Left ventricle myocardium inferior (tissue), 1 donor: Measurements from ENCODE around the gene RNU6-1. TPM values are rescaled to one million over a fixed set of nuclear protein-coding genes. Genes with fewer than 3 reads are reported as not detected.

Experiments
- DNase-seq: peaks from one replicate; pipeline ENCODE4 v3.0.0-alpha.2; 2020
- H3K27ac ChIP-seq: fragments of 200-600 bp; replicated peaks from 2 replicates; pipeline ENCODE4 v1.8.0; 2021
- H3K27me3 ChIP-seq: fragments of 200-600 bp; 2 replicates; pipeline ENCODE4 v1.8.0; 2021; ENCODE audit warnings: low read depth
- H3K36me3 ChIP-seq: fragments of 200-600 bp; 2 replicates; pipeline ENCODE4 v1.8.0; 2021
- H3K4me1 ChIP-seq: fragments of 200-600 bp; 2 replicates; pipeline ENCODE4 v1.8.0; 2021
- H3K4me3 ChIP-seq: fragments of 200-600 bp; 2 replicates; pipeline ENCODE4 v1.8.0; 2021; ENCODE audit warnings: mild to moderate bottlenecking, moderate library complexity
- H3K9me3 ChIP-seq: fragments of 200-600 bp; replicated peaks from 2 replicates; pipeline ENCODE4 v1.8.0; 2021
- CTCF ChIP-seq: fragments of 200-600 bp; IDR thresholded peaks from 2 replicates; pipeline ENCODE4 v1.8.0; 2021; ENCODE audit warnings: antibody characterized with exemption, mild to moderate bottlenecking, borderline replicate concordance
- intact Hi-C: fragments of 100-400 bp; cut with micrococcal nuclease; formaldehyde crosslinking; loops from one replicate; pipeline ENCODE4 v1.11.0; 2022
- total RNA-seq: library from RNA; stranded (reverse); fragmentation: NEBNext Ultra II Directional; extraction: Animal tissue kit (Norgen Biotek cat#: 25700); gene quantifications from one replicate; pipeline ENCODE4 v1.2.1, GENCODE V29; 2021
- donor health status: DM: no; HTN: yes; CAD: no; lungs with severe emphysema.

Gene RNU6-1
- total RNA-seq, 1 donor from 2014 or later, result not detected

- no peak for DNase-seq
- Histone ChIP-seq H3K4me1 (peaks cover 78% of the 10 kb centered on the region), H3K27ac (no peak overlapping the region), H3K9me3 (no peaks in the 10 kb centered on the region), H3K4me3 (peak overlapping the region; percentile 52), H3K27me3 (peaks cover 100% of the 10 kb centered on the region), H3K36me3 (no peaks in the 10 kb centered on the region)
- no peak for TF ChIP-seq CTCF
- intact Hi-C loops, result no loop called here
Observed at GRCh38 chr15:67828969-67829646, 10.7 kb downstream of the RNU6-1 start.

GRCh38 chr15:67828278-67828968 lies 11.4 kb downstream of the RNU6-1 start:
- H3K9me3 ChIP-seq, result no peaks in the 10 kb centered on the region
- peaks cover 74% of the 10 kb centered on the region for H3K4me1 ChIP-seq
- H3K36me3 ChIP-seq, result no peaks in the 10 kb centered on the region
- no peak for DNase-seq
- intact Hi-C loops, result no loop called here
- H3K27ac ChIP-seq, result no peak overlapping the region
- peak overlapping the region; percentile 52 for H3K4me3 ChIP-seq
- TF ChIP-seq CTCF, result no peak
- H3K27me3 ChIP-seq, result peaks cover 100% of the 10 kb centered on the region

GRCh38 chr15:67827562-67828277 lies 12.1 kb downstream of the RNU6-1 start:
- Histone ChIP-seq H3K27ac (no peak overlapping the region), H3K4me1 (peaks cover 74% of the 10 kb centered on the region), H3K27me3 (peaks cover 100% of the 10 kb centered on the region), H3K36me3 (no peaks in the 10 kb centered on the region), H3K9me3 (no peaks in the 10 kb centered on the region), H3K4me3 (peak overlapping the region; percentile 52)
- no peak for DNase-seq
- no peak for TF ChIP-seq CTCF
- intact Hi-C loops, result no loop called here

GRCh38 chr15:67826717-67827561 lies 12.9 kb downstream of the RNU6-1 start:
- Histone ChIP-seq H3K4me1 (peaks cover 73% of the 10 kb centered on the region), H3K9me3 (no peaks in the 10 kb centered on the region), H3K4me3 (peak overlapping the region; percentile 52), H3K27me3 (peaks cover 100% of the 10 kb centered on the region), H3K36me3 (no peaks in the 10 kb centered on the region), H3K27ac (no peak overlapping the region)
- no peak for TF ChIP-seq CTCF
- intact Hi-C loops, result no loop called here
- no peak for DNase-seq
